ENCODE measurements around the gene KRTAP10-2.
"Not testable (repeated sequence)": the region's sequence is repeated elsewhere in the genome, so short reads cannot be mapped to it uniquely, and the experiment has no call there.

Gene KRTAP10-2

GRCh38 chr21:44569861-44570517, 18.7 kb upstream of the KRTAP10-2 start:
- no peak for DNase-seq (ENCODE audit: low read depth, low spot score)

GRCh38 chr21:44568667-44569556, 17.6 kb upstream of the KRTAP10-2 start:
- no peak for DNase-seq (ENCODE audit: low read depth, low spot score)
- no peak overlapping the region for H3K4me3 ChIP-seq (ENCODE audit: low read length)

More at GRCh38 chr21:44569861-44570517, 18.7 kb upstream of the KRTAP10-2 start:
- H3K4me3 ChIP-seq (ENCODE audit: low read length) = no peak overlapping the region

- H3K4me3 ChIP-seq (ENCODE audit: low read length) = no peak overlapping the region
- DNase-seq (ENCODE audit: low read depth, low spot score) = no peak
Observed at GRCh38 chr21:44568261-44568660, 17.0 kb upstream of the KRTAP10-2 start.

GRCh38 chr21:44567481-44568171, 16.3 kb upstream of the KRTAP10-2 start:
- no peak for DNase-seq (ENCODE audit: low read depth, low spot score)
- H3K4me3 ChIP-seq (ENCODE audit: low read length) = no peak overlapping the region

- no peak for DNase-seq (ENCODE audit: low read depth, low spot score)
- H3K4me3 ChIP-seq (ENCODE audit: low read length) = no peak overlapping the region
Observed at GRCh38 chr21:44566403-44566802, 15.1 kb upstream of the KRTAP10-2 start.

- no peak for DNase-seq (ENCODE audit: low read depth, low spot score)
- H3K4me3 ChIP-seq (ENCODE audit: low read length) = no peak overlapping the region
Observed at GRCh38 chr21:44564886-44565598, 13.7 kb upstream of the KRTAP10-2 start.

- DNase-seq (ENCODE audit: low read depth, low spot score) = no peak
- H3K4me3 ChIP-seq (ENCODE audit: low read length) = no peak overlapping the region
Observed at GRCh38 chr21:44564099-44564498, 12.8 kb upstream of the KRTAP10-2 start.

GRCh38 chr21:44558695-44559094, 7.4 kb upstream of the KRTAP10-2 start, which contains the start of gene KRTAP10-3:
Gene KRTAP10-3 (minus strand): TSS chr21:44558795. CDS start chr21:44558715, 80 bp downstream.
- H3K4me3 ChIP-seq (ENCODE audit: low read length) = no peak within 1 kb of the TSS
- DNase-seq (ENCODE audit: low read depth, low spot score) = no peak

GRCh38 chr21:44558329-44558675, 7.0 kb upstream of the KRTAP10-2 start:
- DNase-seq (ENCODE audit: low read depth, low spot score); H3K4me3 ChIP-seq (ENCODE audit: low read length): not testable (repeated sequence)

- DNase-seq (ENCODE audit: low read depth, low spot score) = no peak
- no peak overlapping the region for H3K4me3 ChIP-seq (ENCODE audit: low read length)
Observed at GRCh38 chr21:44557491-44558328, 6.4 kb upstream of the KRTAP10-2 start.

- H3K4me3 ChIP-seq (ENCODE audit: low read length) = no peak overlapping the region
- no peak for DNase-seq (ENCODE audit: low read depth, low spot score)
Observed at GRCh38 chr21:44556879-44557278, 5.6 kb upstream of the KRTAP10-2 start.

- H3K4me3 ChIP-seq (ENCODE audit: low read length) = no peak overlapping the region
- no peak for DNase-seq (ENCODE audit: low read depth, low spot score)
Observed at GRCh38 chr21:44555200-44555875, 4.0 kb upstream of the KRTAP10-2 start.

- no peak for DNase-seq (ENCODE audit: low read depth, low spot score)
- H3K4me3 ChIP-seq (ENCODE audit: low read length) = no peak overlapping the region
Observed at GRCh38 chr21:44552681-44553080, 1.4 kb upstream of the KRTAP10-2 start.

- DNase-seq (ENCODE audit: low read depth, low spot score) = no peak
- no peak overlapping the region for H3K4me3 ChIP-seq (ENCODE audit: low read length)
Observed at GRCh38 chr21:44552136-44552535, 831 bp upstream of the KRTAP10-2 start.

- H3K4me3 ChIP-seq (ENCODE audit: low read length) = no peak overlapping the region
- no peak for DNase-seq (ENCODE audit: low read depth, low spot score)
Observed at GRCh38 chr21:44550807-44551206, 498 bp downstream of the KRTAP10-2 start.

GRCh38 chr21:44550285-44550684, 1.0 kb downstream of the KRTAP10-2 start:
- H3K4me3 ChIP-seq (ENCODE audit: low read length) = not testable (repeated sequence)

GRCh38 chr21:44549525-44550211, 1.6 kb downstream of the KRTAP10-2 start:
- DNase-seq (ENCODE audit: low read depth, low spot score) = no peak
- no peak overlapping the region for H3K4me3 ChIP-seq (ENCODE audit: low read length)

More at GRCh38 chr21:44550285-44550684, 1.0 kb downstream of the KRTAP10-2 start:
- not testable (repeated sequence) for DNase-seq (ENCODE audit: low read depth, low spot score)
